ENCODE data around the gene OR1L4.

DNA sequence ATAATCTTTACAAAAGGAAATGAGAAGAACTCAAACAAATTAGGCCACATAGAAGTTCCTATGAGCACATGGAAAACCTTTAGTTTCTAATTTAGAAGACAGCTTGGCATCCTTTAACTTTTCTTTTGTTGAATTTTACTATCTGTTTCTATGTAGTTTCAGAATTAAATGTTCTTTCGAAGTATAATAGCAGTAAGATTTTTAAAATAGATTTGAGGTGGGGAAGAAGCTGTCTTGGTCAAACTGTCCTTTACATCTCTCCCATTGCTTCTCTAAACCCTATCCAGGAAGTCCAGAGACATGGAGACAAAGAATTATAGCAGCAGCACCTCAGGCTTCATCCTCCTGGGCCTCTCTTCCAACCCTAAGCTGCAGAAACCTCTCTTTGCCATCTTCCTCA lies at the start of gene OR1L4:
- TF ChIP-seq POLR2AphosphoS5 (IDR thresholded peaks at IDR 0.05; ENCODE audit: low read depth, low read length) (no peak), TAF1 (IDR thresholded peaks at IDR 0.05; ENCODE audit: borderline replicate concordance, insufficient read depth, low read length) (no peak)
